Stimulated activated naive CD4-positive, alpha-beta T cell (primary cell): ENCODE data around the gene FADS2.
A peak's percentile ranks its signal among the peaks of the same experiment; 100 is the strongest.

Experiments used
- DNase-seq, 6 experiments: peaks; one replicate each; lab custom pipeline; 2025; lab: John Stamatoyannopoulos, UW

Gene FADS2

DNA sequence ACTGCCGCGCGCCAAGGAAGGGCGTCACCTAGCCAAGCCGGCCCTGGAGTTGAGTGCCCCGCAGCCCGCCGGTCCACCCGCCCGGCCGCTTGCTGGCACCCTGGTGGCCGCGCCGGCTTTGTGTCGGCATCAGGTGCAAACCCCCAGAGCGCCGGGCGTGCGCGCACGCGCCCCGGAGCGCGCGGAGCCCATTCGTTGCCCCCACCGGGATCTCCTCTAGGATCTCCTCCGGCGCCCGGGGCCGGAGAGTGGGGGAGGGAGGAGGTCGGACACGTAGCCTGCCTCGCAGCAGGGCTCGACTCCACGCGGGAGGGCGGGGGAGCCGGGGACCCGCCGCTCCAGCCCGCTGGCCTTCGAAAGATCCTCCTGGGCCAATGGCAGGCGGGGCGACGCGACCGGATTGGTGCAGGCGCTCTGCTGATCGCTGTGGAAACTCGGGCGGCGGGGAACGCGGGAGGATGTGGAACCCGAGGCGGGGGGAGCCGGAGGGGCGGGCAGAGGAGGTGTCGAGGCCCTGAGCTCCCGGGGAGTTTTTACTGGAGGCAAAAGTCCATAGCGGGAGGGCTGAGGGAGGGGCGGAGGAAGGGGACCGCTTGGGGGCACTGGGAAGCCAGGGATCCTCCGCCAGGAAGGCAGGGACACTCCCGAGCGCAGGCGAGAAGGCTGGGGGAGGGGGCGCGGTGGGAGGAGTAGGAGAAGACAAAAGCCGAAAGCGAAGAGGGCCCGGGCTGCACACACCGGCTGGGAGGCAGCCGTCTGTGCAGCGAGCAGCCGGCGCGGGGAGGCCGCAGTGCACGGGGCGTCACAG is at the start of gene FADS2:
Gene FADS2, plus strand, starts transcription at position 730 of the 808 bp plus-strand sequence. CDS start 91 bp downstream, outside the sequence.
- peak; percentile 15 to 81 (median 44) for DNase-seq

GRCh38 chr11:61778357-61778886 is 49.7 kb upstream of the FADS2 start:
- DNase-seq = no peak

DNA sequence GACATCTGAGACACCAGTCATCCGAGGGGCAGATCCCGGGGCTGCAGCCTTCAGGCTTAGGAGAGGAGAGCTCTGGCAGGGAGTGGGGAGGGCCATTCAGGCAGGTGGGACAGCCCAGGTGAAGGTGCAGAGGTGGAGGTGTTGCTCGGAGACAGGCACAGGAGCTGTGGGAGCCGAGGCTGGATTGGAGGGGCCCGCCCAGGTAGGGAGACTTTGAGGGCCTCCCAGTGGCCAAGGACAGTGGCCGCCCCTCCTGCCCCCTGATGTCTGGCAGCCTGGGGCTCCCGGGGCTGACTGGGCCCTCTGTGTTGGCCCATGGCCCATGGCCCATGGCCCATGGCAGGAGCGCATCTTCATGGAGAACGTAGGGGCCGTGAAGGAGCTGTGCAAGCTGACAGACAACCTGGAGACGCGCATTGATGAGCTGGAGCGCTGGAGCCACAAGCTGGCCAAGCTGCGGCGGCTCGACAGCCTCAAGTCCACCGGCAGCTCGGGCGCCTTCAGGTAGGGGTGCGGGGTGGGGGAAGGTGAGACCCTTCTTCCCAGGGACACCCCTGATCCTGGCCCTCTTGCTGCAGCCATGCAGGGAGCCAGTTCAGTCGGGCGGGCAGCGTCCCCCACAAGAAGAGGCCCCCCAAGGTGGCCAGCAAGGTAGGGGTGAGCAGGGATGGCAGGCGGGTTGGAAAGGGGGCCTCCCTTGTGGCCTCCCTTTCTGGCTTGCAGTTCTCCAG is 49.0 kb upstream of the FADS2 start:
- DNase-seq = no peak

GRCh38 chr11:61779666-61780525 is 48.2 kb upstream of the FADS2 start:
- DNase-seq = no peak

DNA sequence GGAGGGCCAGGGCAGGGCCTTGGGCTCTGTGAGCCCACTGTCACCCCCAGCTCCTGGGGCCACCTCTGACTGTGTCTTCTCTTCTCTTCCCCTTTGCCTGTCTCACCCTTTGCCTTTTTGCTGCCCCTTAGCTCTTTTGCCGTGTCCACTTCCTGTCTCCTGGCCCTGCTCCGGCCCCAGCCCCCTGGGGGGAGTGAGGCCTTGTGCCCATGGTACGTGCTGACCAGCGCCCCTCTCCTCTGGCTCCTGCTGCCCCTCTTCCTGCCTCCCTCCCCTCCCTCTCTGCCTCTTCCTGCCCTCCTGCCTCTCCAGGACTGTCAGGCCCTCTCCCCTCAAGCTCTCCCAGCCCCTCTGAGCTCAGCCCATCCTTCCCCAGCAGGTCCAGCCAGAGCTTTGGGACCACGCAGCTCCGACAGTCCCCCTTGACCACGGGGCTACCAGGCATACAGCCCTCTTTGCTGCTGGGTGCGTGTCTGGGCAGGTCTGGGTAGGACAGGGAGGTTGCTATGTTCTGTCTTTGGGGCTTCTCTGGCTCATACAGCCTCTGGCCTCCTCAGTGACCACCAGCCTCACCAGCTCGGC is 47.4 kb upstream of the FADS2 start:
- no peak for DNase-seq

GRCh38 chr11:61781585-61781984 is 46.5 kb upstream of the FADS2 start:
- DNase-seq = no peak

DNA sequence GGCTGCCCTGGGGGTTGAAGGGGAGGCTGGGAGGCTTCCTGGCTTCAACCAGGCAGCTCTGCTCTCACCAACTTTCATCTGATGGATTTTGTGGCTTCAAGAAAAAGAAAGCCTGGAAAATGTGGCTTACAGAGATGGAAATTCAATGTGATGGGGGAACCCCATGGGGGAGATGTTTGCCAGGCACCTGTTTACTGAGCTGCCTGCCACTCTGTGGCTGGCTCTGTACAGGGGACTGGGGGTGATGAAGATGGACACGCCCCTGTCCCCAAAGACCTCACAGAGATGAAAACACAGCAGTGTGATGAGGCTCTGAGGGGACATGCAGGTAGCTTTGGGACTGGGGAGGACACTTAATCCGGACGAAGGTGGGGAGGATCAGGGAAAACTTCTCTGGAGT is 45.8 kb upstream of the FADS2 start:
- no peak for DNase-seq

DNA sequence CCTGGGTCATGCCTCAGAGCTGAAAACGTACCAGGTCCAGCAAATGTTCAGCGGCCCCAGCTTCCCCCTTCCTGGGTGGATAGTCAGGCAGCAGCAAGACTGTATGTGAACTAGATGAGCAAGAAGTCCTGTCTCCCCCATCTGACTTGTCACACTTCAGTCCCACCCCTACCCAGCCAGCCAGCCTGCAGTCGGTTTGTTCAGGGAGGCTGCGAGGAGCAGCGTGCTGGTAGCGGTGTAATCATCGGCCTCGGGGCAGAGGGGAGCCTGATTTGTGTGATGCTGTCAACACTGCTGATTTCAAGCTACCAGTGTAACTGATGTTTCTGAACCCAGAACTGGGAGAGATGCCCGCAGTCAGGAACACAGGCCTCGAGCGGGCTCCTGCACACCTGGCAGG is 45.3 kb upstream of the FADS2 start:
- DNase-seq = no peak

GRCh38 chr11:61783717-61784505 is 44.2 kb upstream of the FADS2 start:
- DNase-seq = no peak

DNA sequence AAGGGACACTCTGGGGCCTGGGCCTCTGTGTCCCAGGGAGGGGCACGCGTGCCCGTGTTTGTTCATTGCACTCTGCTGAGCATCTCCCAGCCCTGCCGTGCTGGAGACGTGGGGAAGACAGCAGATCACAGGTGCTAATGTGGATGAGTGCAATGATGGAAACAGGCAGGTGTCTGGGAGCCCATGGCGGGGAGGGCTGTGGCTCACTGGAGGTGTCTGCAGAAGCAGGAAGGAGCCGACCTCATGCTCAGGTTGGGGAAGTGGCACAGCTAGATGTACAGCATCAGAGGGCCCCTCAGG is 43.6 kb upstream of the FADS2 start:
- DNase-seq = no peak

- DNase-seq = no peak
Observed at GRCh38 chr11:61785837-61786402, 42.2 kb upstream of the FADS2 start.

DNA sequence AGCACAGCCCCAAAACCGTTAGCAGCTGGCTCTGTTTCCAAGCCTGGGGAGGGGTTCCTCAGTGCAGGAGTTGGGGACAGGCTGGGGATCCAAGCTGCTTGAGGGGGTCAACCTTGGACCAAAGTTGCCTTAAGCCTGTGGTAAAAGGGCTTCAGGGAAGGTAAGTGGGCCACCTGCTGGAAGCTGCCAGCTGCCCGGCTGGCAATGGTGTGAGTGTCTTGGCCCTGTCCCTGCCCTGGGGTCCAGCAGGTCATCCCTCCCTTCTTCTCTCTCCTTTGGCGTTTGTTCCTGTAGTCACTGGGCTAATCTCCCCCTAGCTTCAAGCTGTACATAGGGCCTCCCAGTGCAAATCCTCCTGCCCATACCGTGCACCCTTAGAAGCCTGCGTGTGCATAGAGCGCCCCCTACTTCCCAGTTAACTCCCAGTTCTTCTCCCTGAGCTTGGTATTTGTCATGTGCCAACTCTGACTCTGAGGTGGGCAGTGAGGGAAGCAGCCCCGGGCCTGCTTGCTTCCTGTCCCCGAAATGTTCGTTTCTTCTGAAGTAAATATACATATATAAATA is 40.1 kb upstream of the FADS2 start:
- DNase-seq = no peak

GRCh38 chr11:61791737-61792309 is 36.3 kb upstream of the FADS2 start:
- DNase-seq = peak in 3 of 6 experiments; percentile 31 to 35 (median 33)

- peak; percentile 72 to 97 (median 88) for DNase-seq
Observed at GRCh38 chr11:61792310-61793082, 35.6 kb upstream of the FADS2 start, which contains the start of the genes FEN1 and TMEM258. TSS of gene FEN1 (plus strand) at chr11:61792911. CDS start at chr11:61795362, 2,451 bp downstream. TSS of gene TMEM258 (minus strand) at chr11:61792599. CDS start at chr11:61792558, 41 bp downstream.

DNA sequence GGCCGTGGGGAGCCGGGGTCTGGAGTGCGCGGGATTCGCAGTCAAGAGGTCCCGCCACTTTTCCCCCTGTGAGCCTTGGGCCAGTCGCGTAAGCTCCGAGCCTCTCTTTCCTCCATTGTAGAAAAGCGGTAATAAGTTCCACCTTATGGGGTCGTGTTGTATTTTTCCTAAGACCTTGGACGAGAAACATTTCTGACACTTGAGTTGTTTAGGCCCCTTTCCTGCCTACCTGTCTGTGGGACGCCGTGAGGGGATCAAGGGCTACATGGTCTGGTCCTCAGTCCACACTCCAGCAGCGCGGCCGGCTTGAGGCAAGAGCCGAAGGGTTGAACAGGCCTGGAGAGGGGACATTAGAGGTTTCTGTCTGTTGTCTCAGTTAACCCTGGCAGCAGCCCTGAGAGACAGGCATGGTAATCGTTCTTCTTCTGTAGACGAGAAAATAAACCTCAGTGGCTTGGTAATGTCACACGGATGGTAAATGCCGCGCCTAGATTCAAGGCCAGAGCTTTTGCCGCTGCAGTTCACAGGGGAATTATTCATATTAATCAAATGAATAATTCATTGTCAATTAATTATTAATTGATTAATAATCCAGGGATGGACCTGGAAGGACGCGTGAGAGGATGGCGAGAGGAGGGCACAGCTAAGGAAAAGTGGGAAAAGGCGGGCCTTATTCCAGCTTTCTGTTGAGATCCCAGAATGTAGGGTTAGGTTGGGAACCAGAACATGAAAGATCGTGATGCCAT is 34.8 kb upstream of the FADS2 start:
- DNase-seq = no peak

GRCh38 chr11:61793829-61794204 is 34.3 kb upstream of the FADS2 start:
- no peak for DNase-seq

GRCh38 chr11:61794579-61794978 is 33.5 kb upstream of the FADS2 start:
- DNase-seq = no peak

- no peak for DNase-seq
Observed at GRCh38 chr11:61795459-61795858, 32.6 kb upstream of the FADS2 start.
